Vagina (tissue), 2 donors: ENCODE data around the gene AXIN1. TPM values are rescaled to one million over a fixed set of nuclear protein-coding genes. Genes with fewer than 3 reads are reported as not detected.
"Not testable (repeated sequence)": the region's sequence is repeated elsewhere in the genome, so short reads cannot be mapped to it uniquely, and the experiment has no call there.

Experiments
- DNase-seq, 2 donors: peaks; one replicate each; pipeline ENCODE4 v3.0.0-alpha.2; 2017; ENCODE audit errors: extremely low spot score in 2 of 2
- H3K27ac ChIP-seq: fragments of 200-600 bp; sonication (generic); one replicate; pipeline ENCODE4 v1.5.1; 2019
- H3K27me3 ChIP-seq: fragments of 200-600 bp; sonication (generic); one replicate; pipeline ENCODE4 v1.5.1; 2019
- H3K36me3 ChIP-seq, 2 donors: fragments of 200-600 bp; sonication (generic); one replicate each; pipeline ENCODE4 v1.5.1; 2017 to 2019
- H3K4me1 ChIP-seq: fragments of 200-600 bp; sonication (generic); one replicate; pipeline ENCODE4 v1.5.1; 2019
- H3K4me3 ChIP-seq, 2 donors: fragments of 200-600 bp; sonication (generic); 1 replicate in 1 of 2; 2 replicates in 1 of 2; pipeline ENCODE4 v1.5.1; 2016 to 2019
- H3K9me3 ChIP-seq: fragments of 200-600 bp; sonication (generic); one replicate; pipeline ENCODE4 v1.5.1; 2019
- POLR2A ChIP-seq, 2 donors: fragments of 450-650 bp; IDR thresholded peaks; one replicate each; pipeline ENCODE4 v1.6.1; 2017; ENCODE audit warnings: antibody characterized with exemption in 2 of 2, mild to moderate bottlenecking in 2 of 2, moderate library complexity in 2 of 2
- POLR2AphosphoS5 ChIP-seq, 2 donors: sonication (generic); formaldehyde crosslinking; IDR thresholded peaks; one replicate each; pipeline ENCODE4 v1.9.0; 2017; ENCODE audit warnings: antibody characterized with exemption in 2 of 2, mild to moderate bottlenecking in 2 of 2, low read depth in 1 of 2; ENCODE audit not compliant: insufficient read depth in 1 of 2
- intact Hi-C: fragments of 100-400 bp; cut with DNase I; formaldehyde crosslinking; loops from one replicate; pipeline ENCODE4 v1.15.1; 2023
- total RNA-seq: library from RNA; depleted of rRNA; stranded (reverse); fragments of >200 nt; gene quantifications from one replicate; pipeline ENCODE4 v1.2.3, GENCODE V29; 2016
- TF ChIP-seq, protein P1 (sequence below), 3 experiments: fragments of 450-650 bp in 2 of 3; fragments of 200-600 bp in 1 of 3; sonication (generic) in 1 of 3; IDR thresholded peaks; one replicate each; pipeline ENCODE4 v1.5.1; 2017 to 2019; ENCODE audit warnings: antibody characterized with exemption in 3 of 3, mild to moderate bottlenecking in 2 of 3, moderate library complexity in 2 of 3

The AXIN1 gene
- total RNA-seq, 1 donor from 2014 or later, result 16.9 TPM

DNA sequence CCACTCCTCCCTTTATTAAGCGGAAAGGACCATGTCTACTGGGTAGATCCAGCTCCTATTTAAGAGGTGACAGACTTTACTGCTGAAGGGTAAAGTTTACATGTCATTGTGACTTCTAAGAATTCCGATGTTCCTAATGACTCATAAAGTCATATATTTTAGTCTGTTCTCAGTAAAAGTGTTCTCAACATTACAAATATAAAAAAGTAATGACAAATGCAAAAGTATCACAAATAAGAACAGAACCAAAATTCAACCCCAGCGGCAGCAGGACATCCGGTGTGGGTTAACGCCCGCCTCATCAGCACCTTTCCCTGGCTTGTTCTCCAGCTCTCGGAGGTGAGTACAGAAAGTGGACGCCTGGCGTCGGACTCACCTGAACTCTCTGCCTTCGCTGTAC lies 6.8 kb downstream of the AXIN1 start:
- peaks cover 7% of the 10 kb centered on the region for H3K4me1 ChIP-seq
- peaks cover 0 to 27% of the 10 kb centered on the region in 2 donors for H3K36me3 ChIP-seq
- intact Hi-C loops, result no loop called here

DNA sequence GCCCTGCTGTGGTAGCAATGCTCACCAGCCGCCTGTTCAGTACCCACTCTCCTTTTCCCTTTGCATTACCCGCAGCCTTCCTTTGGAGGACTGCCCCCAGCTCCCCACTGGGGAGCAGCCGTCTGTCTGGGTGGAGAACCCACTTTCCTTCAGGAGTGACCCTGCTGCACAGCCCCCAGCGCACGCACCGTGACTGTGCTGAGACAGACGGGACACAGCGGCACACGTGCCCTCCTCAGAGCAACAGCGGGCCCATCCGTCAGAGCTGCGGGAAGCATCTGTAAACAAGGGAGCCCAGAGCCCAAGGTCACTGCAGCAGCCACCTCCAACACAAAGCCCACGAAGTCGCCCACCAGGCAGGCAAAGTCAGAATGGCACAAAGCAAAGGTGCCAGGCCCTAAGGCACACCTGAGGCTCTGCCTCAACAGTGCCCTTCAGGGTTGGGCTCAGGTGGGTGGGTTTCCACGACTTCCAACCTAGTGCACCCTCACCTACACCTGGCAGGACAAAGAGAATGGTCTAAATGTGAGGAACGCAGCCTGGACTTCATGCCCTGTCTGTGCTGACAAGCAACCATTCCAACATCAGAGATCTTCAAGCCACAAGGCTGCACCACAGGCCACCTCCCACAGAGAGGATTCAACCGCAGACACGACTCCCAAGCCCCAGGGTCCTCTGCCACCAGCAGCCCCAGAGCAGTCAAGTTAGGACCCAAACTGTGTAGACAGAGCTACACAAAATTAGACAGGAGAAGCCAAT lies 9.9 kb downstream of the AXIN1 start:
- H3K27me3 ChIP-seq, result no peaks in the 10 kb centered on the region
- no peak for DNase-seq
- intact Hi-C loops, result no loop called here
- H3K27ac ChIP-seq, result no peak overlapping the region
- no peaks in the 10 kb centered on the region for H3K9me3 ChIP-seq
- no peak overlapping the region for H3K4me3 ChIP-seq
- H3K4me1 ChIP-seq, result peaks cover 9% of the 10 kb centered on the region
- TF ChIP-seq POLR2A (IDR thresholded peaks at IDR 0.05), result no peak
- TF ChIP-seq, protein P1, sequence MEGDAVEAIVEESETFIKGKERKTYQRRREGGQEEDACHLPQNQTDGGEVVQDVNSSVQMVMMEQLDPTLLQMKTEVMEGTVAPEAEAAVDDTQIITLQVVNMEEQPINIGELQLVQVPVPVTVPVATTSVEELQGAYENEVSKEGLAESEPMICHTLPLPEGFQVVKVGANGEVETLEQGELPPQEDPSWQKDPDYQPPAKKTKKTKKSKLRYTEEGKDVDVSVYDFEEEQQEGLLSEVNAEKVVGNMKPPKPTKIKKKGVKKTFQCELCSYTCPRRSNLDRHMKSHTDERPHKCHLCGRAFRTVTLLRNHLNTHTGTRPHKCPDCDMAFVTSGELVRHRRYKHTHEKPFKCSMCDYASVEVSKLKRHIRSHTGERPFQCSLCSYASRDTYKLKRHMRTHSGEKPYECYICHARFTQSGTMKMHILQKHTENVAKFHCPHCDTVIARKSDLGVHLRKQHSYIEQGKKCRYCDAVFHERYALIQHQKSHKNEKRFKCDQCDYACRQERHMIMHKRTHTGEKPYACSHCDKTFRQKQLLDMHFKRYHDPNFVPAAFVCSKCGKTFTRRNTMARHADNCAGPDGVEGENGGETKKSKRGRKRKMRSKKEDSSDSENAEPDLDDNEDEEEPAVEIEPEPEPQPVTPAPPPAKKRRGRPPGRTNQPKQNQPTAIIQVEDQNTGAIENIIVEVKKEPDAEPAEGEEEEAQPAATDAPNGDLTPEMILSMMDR (IDR thresholded peaks at IDR 0.05), result no peak
- TF ChIP-seq POLR2AphosphoS5 (IDR thresholded peaks at IDR 0.05; ENCODE audit: insufficient read depth in 1 of 2, low read depth in 1 of 2), result no peak
- peaks cover 0 to 27% of the 10 kb centered on the region in 2 donors for H3K36me3 ChIP-seq

More for the DNA sequence above, 6.8 kb downstream of the AXIN1 start:
- no peak for DNase-seq
- no peaks in the 10 kb centered on the region for H3K9me3 ChIP-seq
- no peak for TF ChIP-seq POLR2AphosphoS5 (IDR thresholded peaks at IDR 0.05; ENCODE audit: insufficient read depth in 1 of 2, low read depth in 1 of 2)
- TF ChIP-seq, protein P1 (IDR thresholded peaks at IDR 0.05), result no peak
- TF ChIP-seq POLR2A (IDR thresholded peaks at IDR 0.05), result no peak
- no peak overlapping the region for H3K27ac ChIP-seq
- H3K4me3 ChIP-seq, result no peak overlapping the region
- no peaks in the 10 kb centered on the region for H3K27me3 ChIP-seq

DNA sequence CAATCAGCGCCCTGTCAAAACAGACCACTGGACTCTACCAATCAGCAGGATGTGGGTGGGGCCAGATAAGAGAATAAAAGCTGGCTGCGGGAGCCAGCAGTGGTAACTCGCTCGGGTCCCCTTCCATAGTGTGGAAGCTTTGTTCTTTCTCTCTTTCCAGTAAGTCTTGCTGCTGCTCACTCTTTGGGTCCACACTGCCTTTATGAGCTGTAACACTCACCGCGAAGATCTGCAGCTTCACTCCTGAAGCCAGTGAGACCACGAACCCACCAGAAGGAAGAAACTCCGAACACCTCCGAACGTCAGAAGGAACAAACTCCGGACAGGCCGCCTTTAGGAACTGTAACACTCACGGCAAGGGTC lies 10.6 kb downstream of the AXIN1 start:
- H3K27me3 ChIP-seq, intact Hi-C loops, DNase-seq, H3K4me3 ChIP-seq, H3K9me3 ChIP-seq, H3K27ac ChIP-seq: not testable (repeated sequence)
- H3K36me3 ChIP-seq, result peaks cover 0 to 27% of the 10 kb centered on the region in 2 donors
- H3K4me1 ChIP-seq, result peaks cover 12% of the 10 kb centered on the region

DNA sequence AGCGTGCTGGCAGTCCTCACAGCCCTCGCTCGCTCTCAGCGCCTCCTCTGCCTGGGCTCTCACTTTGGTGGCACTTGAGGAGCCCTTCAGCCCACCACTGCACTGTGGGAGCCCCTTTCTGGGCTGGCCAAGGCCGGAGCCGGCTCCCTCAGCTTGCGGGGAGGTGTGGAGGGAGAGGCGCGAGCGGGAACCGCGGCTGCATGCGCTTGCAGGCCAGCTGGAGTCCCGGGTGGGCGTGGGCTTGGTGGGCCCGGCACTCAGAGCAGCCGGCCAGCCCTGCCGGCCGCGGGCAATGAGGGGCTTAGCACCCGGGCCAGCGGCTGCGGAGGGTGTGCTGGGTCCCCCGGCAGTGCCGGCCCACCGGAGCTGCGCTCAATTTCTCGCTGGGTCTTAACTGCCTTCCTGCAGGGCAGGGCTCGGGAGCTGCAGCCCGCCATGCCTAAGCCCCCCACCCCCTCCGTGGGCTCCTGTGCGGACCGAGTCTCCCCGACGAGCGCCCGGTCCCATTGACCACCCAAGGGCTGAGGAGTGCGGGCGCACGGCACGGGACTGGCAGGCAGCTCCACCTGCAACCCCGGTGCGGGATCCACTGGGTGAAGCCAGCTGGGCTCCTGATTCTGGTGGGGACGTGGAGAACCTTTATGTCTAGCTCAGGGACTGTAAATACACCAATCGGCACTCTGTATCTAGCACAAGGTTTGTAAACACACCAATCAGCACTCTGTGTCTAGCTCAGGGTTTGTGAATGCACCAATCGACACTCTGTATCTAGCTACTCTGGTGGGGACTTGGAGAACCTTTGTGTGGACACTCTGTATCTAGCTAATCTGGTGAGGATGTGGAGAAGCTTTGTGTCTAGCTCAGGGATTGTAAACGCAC lies 11.2 kb downstream of the AXIN1 start:
- Histone ChIP-seq H3K36me3 (peaks cover 0 to 25% of the 10 kb centered on the region in 2 donors), H3K4me1 (peaks cover 14% of the 10 kb centered on the region)
- H3K4me3 ChIP-seq, H3K9me3 ChIP-seq, intact Hi-C loops, DNase-seq, H3K27me3 ChIP-seq, H3K27ac ChIP-seq: not testable (repeated sequence)

DNA sequence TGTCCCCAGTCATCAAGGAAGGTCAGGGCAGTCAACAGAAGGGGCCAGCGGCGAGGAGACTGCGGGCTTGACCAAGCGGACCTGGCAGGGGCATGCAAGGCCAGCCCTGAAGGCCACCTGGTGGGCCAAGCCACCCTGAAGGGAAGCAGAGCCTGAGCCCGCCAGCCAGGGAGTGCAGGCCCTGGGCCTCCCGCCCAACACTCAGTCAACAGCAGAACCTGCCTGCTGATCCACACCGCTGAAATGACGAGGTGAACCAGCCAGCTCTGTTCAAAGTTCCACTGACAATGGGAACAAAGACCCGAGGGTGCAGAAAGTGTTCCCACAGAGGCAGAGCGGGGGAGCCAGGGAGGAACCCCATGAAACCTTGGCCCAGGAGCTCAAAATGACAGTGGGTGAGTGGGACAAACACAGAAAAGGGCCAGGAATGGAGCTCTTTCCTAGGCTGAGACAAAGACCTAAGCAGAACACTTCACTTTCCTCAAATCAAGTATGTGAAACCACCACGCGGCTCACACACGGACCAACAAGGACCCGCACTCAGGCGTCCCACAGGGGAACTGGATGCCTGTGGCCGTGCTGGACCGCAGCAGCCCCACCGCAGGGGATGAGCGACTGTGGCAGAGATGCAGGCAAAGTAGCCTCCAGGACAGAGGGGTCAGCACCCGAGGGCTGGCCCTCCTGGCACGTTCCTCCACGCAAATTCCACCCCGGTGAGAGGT lies 12.0 kb downstream of the AXIN1 start:
- peaks cover 20% of the 10 kb centered on the region for H3K4me1 ChIP-seq
- DNase-seq, result no peak

More for the DNA sequence above, 12.0 kb downstream of the AXIN1 start:
- Histone ChIP-seq H3K9me3 (no peaks in the 10 kb centered on the region), H3K36me3 (peaks cover 0 to 17% of the 10 kb centered on the region in 2 donors), H3K27me3 (no peaks in the 10 kb centered on the region), H3K4me3 (no peak overlapping the region), H3K27ac (no peak overlapping the region)
- intact Hi-C loops, result no loop called here
- TF ChIP-seq POLR2A (IDR thresholded peaks at IDR 0.05) (no peak), POLR2AphosphoS5 (IDR thresholded peaks at IDR 0.05; ENCODE audit: insufficient read depth in 1 of 2, low read depth in 1 of 2) (no peak)
- TF ChIP-seq, protein P1 (IDR thresholded peaks at IDR 0.05), result no peak
